ENCODE data around the gene KIR2DL1.
"Not testable (repeated sequence)": the region's sequence is repeated elsewhere in the genome, so short reads cannot be mapped to it uniquely, and the experiment has no call there.

KIR2DL1 gene

DNA sequence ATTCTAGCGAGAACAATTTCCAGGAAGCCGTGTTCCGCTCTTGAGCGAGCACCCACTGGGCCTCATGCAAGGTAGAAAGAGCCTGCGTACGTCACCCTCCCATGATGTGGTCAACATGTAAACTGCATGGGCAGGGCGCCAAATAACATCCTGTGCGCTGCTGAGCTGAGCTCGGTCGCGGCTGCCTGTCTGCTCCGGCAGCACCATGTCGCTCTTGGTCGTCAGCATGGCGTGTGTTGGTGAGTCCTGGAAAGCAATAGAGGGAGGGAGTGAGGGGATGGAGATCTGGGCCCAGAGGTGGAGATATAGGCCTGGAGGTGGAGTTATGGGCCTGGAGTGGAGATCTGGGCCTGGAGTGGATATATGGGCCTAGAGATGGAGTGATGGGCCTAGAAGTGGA, at the start of gene KIR2DL1:
TSS of gene KIR2DL1 (plus strand) at position 148 of the 400 bp plus-strand sequence. CDS start at position 206, 58 bp downstream.
- H3K9ac ChIP-seq (ENCODE audit: low read length); H3K27me3 ChIP-seq (replicated peaks; ENCODE audit: control insufficient read depth, insufficient read depth, low read length); DNase-seq (ENCODE audit: low read depth); H3K36me3 ChIP-seq (ENCODE audit: control insufficient read depth, insufficient read depth, low read length, severe bottlenecking); H3K4me1 ChIP-seq (ENCODE audit: control insufficient read depth, insufficient read depth, low read length); H3K4me3 ChIP-seq (ENCODE audit: low read length); H3K9me3 ChIP-seq (ENCODE audit: control insufficient read depth, low read length): not testable (repeated sequence)

DNA sequence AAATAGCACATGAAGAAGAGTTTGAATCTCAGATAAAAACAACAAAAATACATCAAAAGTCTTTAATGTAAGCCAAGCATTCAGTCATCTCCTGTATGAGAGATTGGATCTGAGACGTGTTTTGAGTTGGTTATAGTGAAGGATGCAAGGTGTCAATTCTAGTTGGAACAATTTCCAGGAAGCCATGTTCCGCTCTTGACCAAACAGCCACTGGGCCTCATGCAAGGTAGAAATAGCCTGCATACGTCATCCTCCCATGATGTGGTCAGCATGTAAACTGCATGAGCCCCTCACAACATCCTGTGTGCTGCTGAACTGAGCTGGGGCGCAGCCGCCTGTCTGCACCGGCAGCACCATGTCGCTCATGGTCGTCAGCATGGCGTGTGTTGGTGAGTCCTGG, 45.5 kb upstream of the KIR2DL1 start, which contains the start of gene KIR3DL3:
TSS of gene KIR3DL3 (plus strand) at position 301 of the 400 bp plus-strand sequence. CDS start at position 356, 55 bp downstream.
- no peak for DNase-seq (ENCODE audit: low read depth)
- no peak within 1 kb of the TSS for H3K9ac ChIP-seq (ENCODE audit: low read length)
- H3K4me3 ChIP-seq (ENCODE audit: low read length): no peak within 1 kb of the TSS
- no peaks in the 10 kb centered on the region for H3K36me3 ChIP-seq (ENCODE audit: control insufficient read depth, insufficient read depth, low read length, severe bottlenecking)
- no peaks in the 10 kb centered on the region for H3K27me3 ChIP-seq (replicated peaks; ENCODE audit: control insufficient read depth, insufficient read depth, low read length)
- H3K4me1 ChIP-seq (ENCODE audit: control insufficient read depth, insufficient read depth, low read length): no peaks in the 10 kb centered on the region
- H3K9me3 ChIP-seq (ENCODE audit: control insufficient read depth, low read length): peaks cover 40% of the 10 kb centered on the region

DNA sequence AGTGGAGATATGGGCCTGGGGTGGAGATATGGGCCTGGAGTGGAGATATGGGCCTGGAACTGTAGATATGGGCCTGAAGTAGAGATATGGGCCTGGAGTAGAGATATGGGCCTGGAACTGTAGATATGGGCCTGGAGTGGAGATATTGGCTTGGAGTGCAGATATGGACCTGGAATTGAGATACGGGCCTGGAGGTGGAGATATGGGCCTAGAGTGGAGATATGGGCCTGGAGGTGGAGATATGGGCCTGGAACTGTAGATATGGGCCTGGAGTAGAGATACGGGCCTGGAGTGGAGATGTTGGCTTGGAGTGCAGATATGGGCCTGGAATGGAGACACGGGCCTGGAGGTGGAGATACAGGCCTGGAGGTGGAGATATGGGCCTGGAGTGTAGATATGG, 44.9 kb upstream of the KIR2DL1 start:
- peaks cover 36% of the 10 kb centered on the region for H3K9me3 ChIP-seq (ENCODE audit: control insufficient read depth, low read length)
- H3K4me1 ChIP-seq (ENCODE audit: control insufficient read depth, insufficient read depth, low read length): no peaks in the 10 kb centered on the region
- H3K9ac ChIP-seq (ENCODE audit: low read length): no peak overlapping the region
- no peak for DNase-seq (ENCODE audit: low read depth)
- H3K27me3 ChIP-seq (replicated peaks; ENCODE audit: control insufficient read depth, insufficient read depth, low read length): no peaks in the 10 kb centered on the region
- no peak overlapping the region for H3K4me3 ChIP-seq (ENCODE audit: low read length)
- H3K36me3 ChIP-seq (ENCODE audit: control insufficient read depth, insufficient read depth, low read length, severe bottlenecking): no peaks in the 10 kb centered on the region

DNA sequence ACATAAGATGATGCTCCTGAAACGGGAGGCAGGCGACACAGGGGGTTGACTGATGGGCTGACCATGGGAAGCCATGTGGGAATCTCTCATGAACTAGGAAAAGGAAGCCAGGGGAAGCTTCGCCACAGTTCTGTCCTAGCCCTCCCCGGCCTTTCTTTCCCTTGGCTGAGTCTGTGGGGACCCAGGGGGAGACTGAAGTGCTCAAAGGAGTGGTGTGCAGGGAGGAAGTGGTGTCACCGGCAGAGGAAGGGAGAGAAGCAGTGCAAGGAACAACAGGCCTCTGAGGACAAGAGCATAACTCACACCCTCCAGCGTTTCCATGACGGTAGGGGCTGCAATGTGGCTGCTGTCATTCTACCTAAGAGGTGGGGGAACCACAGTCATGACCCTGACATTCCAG, 44.3 kb upstream of the KIR2DL1 start:
- DNase-seq (ENCODE audit: low read depth): no peak
- Histone ChIP-seq H3K4me3 (ENCODE audit: low read length) (no peak overlapping the region), H3K9ac (ENCODE audit: low read length) (no peak overlapping the region), H3K9me3 (ENCODE audit: control insufficient read depth, low read length) (peaks cover 29% of the 10 kb centered on the region), H3K36me3 (ENCODE audit: control insufficient read depth, insufficient read depth, low read length, severe bottlenecking) (no peaks in the 10 kb centered on the region), H3K27me3 (replicated peaks; ENCODE audit: control insufficient read depth, insufficient read depth, low read length) (no peaks in the 10 kb centered on the region), H3K4me1 (ENCODE audit: control insufficient read depth, insufficient read depth, low read length) (no peaks in the 10 kb centered on the region)

DNA sequence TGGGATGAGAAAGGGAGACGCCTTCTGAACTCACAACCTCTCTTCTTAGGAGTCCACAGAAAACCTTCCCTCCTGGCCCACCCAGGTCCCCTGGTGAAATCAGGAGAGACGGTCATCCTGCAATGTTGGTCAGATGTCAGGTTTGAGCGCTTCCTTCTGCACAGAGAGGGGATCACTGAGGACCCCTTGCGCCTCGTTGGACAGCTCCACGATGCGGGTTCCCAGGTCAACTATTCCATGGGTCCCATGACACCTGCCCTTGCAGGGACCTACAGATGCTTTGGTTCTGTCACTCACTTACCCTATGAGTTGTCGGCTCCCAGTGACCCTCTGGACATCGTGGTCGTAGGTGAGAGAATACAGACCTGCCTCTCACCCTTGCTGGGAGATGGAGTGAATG, 42.0 kb upstream of the KIR2DL1 start:
- Histone ChIP-seq H3K27me3 (replicated peaks; ENCODE audit: control insufficient read depth, insufficient read depth, low read length) (no peaks in the 10 kb centered on the region), H3K9ac (ENCODE audit: low read length) (no peak overlapping the region), H3K9me3 (ENCODE audit: control insufficient read depth, low read length) (peaks cover 9% of the 10 kb centered on the region), H3K36me3 (ENCODE audit: control insufficient read depth, insufficient read depth, low read length, severe bottlenecking) (no peaks in the 10 kb centered on the region), H3K4me1 (ENCODE audit: control insufficient read depth, insufficient read depth, low read length) (no peaks in the 10 kb centered on the region), H3K4me3 (ENCODE audit: low read length) (no peak overlapping the region)
- DNase-seq (ENCODE audit: low read depth): no peak

DNA sequence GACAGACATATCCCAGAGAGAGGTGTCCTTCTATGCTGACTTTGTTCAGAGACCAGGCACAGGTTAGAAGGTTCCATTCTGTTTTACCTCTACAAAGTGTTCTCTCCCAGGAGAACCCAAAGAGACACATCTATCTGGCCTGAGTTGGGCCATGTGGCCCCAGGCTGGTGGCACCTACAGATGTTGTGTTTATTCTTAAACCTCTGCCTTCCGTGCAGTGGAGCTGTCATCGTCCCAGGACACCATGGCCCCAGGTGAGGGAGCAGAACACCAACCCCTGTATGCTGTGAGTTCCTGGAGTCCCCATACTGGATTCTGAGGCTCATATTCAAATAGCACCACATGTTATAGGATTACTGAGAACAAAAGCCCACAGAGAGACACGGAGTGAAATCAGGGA, 41.4 kb upstream of the KIR2DL1 start:
- no peak for DNase-seq (ENCODE audit: low read depth)
- Histone ChIP-seq H3K4me3 (ENCODE audit: low read length) (no peak overlapping the region), H3K9ac (ENCODE audit: low read length) (no peak overlapping the region), H3K9me3 (ENCODE audit: control insufficient read depth, low read length) (peaks cover 3% of the 10 kb centered on the region), H3K27me3 (replicated peaks; ENCODE audit: control insufficient read depth, insufficient read depth, low read length) (no peaks in the 10 kb centered on the region), H3K36me3 (ENCODE audit: control insufficient read depth, insufficient read depth, low read length, severe bottlenecking) (no peaks in the 10 kb centered on the region), H3K4me1 (ENCODE audit: control insufficient read depth, insufficient read depth, low read length) (no peaks in the 10 kb centered on the region)

DNA sequence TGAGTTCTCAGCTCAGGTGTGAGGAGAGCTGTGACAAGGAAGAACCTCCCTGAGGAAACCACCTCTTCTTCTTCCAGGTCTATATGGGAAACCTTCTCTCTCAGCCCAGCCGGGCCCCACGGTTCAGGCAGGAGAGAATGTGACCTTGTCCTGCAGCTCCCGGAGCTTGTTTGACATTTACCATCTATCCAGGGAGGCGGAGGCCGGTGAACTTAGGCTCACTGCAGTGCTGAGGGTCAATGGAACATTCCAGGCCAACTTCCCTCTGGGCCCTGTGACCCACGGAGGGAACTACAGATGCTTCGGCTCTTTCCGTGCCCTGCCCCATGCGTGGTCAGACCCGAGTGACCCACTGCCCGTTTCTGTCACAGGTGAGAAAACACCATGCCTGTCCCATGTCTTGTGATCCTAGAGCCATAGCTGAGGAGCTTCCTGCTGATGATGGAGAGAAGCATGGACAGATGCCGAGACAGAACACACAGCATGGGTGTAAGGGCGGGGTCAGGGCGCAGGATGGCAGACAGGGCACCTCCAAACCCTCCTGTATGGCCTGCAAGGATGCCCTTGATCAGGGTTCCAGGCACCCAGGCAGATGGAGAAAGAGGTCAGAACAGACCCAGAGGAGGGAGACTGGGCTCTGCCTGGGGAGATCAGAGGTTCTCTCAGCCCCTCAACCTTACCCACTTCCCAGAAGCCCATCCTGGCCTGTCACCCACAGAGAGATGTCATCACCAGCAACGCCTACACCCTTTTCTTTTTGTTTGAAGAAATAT, 40.0 kb upstream of the KIR2DL1 start:
- no peaks in the 10 kb centered on the region for H3K27me3 ChIP-seq (replicated peaks; ENCODE audit: control insufficient read depth, insufficient read depth, low read length)

DNA sequence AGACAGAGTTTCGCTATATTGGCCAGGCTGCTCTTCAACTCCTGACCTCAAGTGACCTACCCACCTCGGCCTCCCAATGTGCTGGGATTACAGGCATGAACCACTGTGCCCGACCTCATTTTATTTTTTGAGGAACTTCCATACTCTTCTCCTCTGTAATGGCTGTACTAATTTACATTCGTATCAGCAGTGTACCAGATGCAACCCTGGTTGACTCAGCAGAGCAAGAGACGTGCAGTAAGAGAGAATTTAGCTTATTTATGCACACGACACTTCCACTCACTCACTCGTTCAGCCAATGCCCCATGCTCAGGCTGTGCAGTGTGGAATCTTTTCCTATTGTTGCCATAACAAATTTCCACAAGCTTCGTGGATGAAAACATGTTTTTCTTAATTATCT, 38.4 kb upstream of the KIR2DL1 start:
- no peaks in the 10 kb centered on the region for H3K4me1 ChIP-seq (ENCODE audit: control insufficient read depth, insufficient read depth, low read length)
- no peak for DNase-seq (ENCODE audit: low read depth)
- no peaks in the 10 kb centered on the region for H3K27me3 ChIP-seq (replicated peaks; ENCODE audit: control insufficient read depth, insufficient read depth, low read length)
- peaks cover 2% of the 10 kb centered on the region for H3K9me3 ChIP-seq (ENCODE audit: control insufficient read depth, low read length)
- H3K9ac ChIP-seq (ENCODE audit: low read length): no peak overlapping the region
- H3K4me3 ChIP-seq (ENCODE audit: low read length): no peak overlapping the region
- no peaks in the 10 kb centered on the region for H3K36me3 ChIP-seq (ENCODE audit: control insufficient read depth, insufficient read depth, low read length, severe bottlenecking)

More for the DNA sequence above, 40.0 kb upstream of the KIR2DL1 start:
- no peaks in the 10 kb centered on the region for H3K36me3 ChIP-seq (ENCODE audit: control insufficient read depth, insufficient read depth, low read length, severe bottlenecking)
- no peak for DNase-seq (ENCODE audit: low read depth)
- no peak overlapping the region for H3K4me3 ChIP-seq (ENCODE audit: low read length)
- H3K4me1 ChIP-seq (ENCODE audit: control insufficient read depth, insufficient read depth, low read length): no peaks in the 10 kb centered on the region
- H3K9ac ChIP-seq (ENCODE audit: low read length): no peak overlapping the region
- peaks cover 2% of the 10 kb centered on the region for H3K9me3 ChIP-seq (ENCODE audit: control insufficient read depth, low read length)

DNA sequence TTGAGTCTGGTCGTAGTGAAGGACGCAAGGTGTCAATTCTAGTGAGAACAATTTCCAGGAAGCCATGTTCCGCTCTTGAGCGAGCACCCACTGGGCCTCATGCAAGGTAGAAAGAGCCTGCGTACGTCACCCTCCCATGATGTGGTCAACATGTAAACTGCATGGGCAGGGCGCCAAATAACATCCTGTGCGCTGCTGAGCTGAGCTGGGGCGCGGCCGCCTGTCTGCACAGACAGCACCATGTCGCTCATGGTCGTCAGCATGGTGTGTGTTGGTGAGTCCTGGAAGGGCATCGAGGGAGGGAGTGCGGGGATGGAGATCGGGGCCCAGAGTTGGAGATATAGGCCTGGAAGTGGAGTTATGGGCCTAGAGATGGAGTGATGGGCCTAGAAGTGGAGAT, 31.3 kb upstream of the KIR2DL1 start, which contains the start of gene KIR2DL3:
TSS of gene KIR2DL3 (plus strand) at position 208 of the 400 bp plus-strand sequence. CDS start at position 241, 33 bp downstream.
- H3K36me3 ChIP-seq (ENCODE audit: control insufficient read depth, insufficient read depth, low read length, severe bottlenecking); H3K4me1 ChIP-seq (ENCODE audit: control insufficient read depth, insufficient read depth, low read length); DNase-seq (ENCODE audit: low read depth); H3K27me3 ChIP-seq (replicated peaks; ENCODE audit: control insufficient read depth, insufficient read depth, low read length); H3K9ac ChIP-seq (ENCODE audit: low read length); H3K9me3 ChIP-seq (ENCODE audit: control insufficient read depth, low read length); H3K4me3 ChIP-seq (ENCODE audit: low read length): not testable (repeated sequence)

DNA sequence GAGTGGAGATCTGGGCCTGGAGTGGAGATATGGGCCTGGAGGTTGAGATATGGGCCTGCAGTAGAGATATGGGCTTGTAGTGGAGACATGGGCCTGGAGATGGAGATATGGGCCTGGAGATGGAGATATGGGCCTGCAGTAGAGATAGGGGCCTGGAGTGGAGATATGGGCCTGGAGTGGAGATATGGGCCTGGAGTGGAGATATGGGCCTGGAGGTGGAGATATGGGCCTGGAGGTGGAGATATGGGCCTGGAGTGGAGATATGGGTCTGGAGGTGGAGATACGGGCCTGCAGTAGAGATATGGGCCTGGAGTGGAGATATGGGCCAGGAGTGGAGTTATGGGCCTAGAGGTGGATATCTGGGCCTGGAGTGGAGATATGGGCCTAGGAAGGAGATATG, 30.9 kb upstream of the KIR2DL1 start:
- Histone ChIP-seq H3K4me3 (ENCODE audit: low read length) (no peak overlapping the region), H3K36me3 (ENCODE audit: control insufficient read depth, insufficient read depth, low read length, severe bottlenecking) (no peaks in the 10 kb centered on the region)
- DNase-seq (ENCODE audit: low read depth): no peak

DNA sequence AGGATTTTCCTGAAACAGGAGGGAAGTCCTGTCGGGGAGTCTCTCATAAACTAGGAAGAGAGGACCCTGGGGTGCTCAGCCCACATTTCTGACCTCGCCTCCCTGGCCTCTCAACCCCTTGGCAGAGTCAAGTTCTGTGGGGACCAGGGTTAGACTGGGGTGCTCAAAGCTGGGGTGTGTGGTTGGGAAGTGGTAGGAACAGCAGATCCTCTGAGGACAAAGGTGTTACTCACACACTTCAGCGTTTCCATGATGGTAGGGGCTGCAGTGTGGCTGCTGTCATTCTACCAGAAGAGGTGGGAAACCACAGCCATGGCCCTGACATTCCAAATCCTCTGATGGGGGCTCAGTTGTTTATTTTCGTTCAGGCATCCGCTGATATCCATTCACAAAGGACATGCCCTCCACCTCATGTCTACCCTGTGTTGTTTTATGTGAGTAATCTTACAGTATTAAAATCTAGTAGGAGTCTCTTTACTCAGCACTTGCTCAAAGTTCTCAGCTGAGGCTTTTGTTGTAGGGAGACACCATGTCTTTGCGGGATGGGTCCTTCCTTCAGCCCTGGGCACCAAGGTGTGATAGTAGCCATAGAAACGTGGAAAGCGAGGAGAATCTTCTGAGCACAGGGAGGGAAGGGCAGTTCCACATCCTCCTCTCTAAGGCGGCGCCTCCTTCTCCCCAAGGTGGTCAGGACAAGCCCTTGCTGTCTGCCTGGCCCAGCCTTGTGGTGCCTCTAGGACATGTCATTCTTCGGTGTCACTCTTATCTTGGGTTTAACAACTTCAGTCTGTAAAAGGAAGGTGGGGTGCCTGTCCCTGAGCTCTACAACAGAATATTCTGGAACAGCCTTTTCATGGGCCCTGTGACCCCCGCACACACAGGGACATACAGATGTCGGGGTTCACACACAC, 29.8 kb upstream of the KIR2DL1 start:
- H3K4me1 ChIP-seq (ENCODE audit: control insufficient read depth, insufficient read depth, low read length): no peaks in the 10 kb centered on the region
- no peak overlapping the region for H3K4me3 ChIP-seq (ENCODE audit: low read length)
- H3K27me3 ChIP-seq (replicated peaks; ENCODE audit: control insufficient read depth, insufficient read depth, low read length): no peaks in the 10 kb centered on the region
- no peaks in the 10 kb centered on the region for H3K9me3 ChIP-seq (ENCODE audit: control insufficient read depth, low read length)
- no peak for DNase-seq (ENCODE audit: low read depth)
- no peak overlapping the region for H3K9ac ChIP-seq (ENCODE audit: low read length)
- no peaks in the 10 kb centered on the region for H3K36me3 ChIP-seq (ENCODE audit: control insufficient read depth, insufficient read depth, low read length, severe bottlenecking)

More for the DNA sequence above, 30.9 kb upstream of the KIR2DL1 start:
- Histone ChIP-seq H3K9ac (ENCODE audit: low read length) (no peak overlapping the region), H3K4me1 (ENCODE audit: control insufficient read depth, insufficient read depth, low read length) (no peaks in the 10 kb centered on the region), H3K9me3 (ENCODE audit: control insufficient read depth, low read length) (no peaks in the 10 kb centered on the region), H3K27me3 (replicated peaks; ENCODE audit: control insufficient read depth, insufficient read depth, low read length) (no peaks in the 10 kb centered on the region)

Measured in adipocyte (in vitro differentiated cells).